Skeletal muscle satellite cell (primary cell): ENCODE measurements around the gene SELENBP1.

Source experiments
- H3K27me3 ChIP-seq: 2 replicates; pipeline ENCODE4 v1.7.0; 2013; ENCODE audit warnings: low read length; ENCODE audit not compliant: control insufficient read depth, insufficient read depth
- H3K36me3 ChIP-seq: 2 replicates; pipeline ENCODE4 v1.7.0; 2013; ENCODE audit warnings: mild to moderate bottlenecking, control low read depth, low read length; ENCODE audit not compliant: insufficient read depth
- H3K4me1 ChIP-seq: 2 replicates; pipeline ENCODE4 v1.7.0; 2013; ENCODE audit warnings: low read length; ENCODE audit not compliant: control insufficient read depth, insufficient read depth
- H3K4me2 ChIP-seq: 2 replicates; pipeline ENCODE4 v1.7.0; 2013; ENCODE audit warnings: mild to moderate bottlenecking, low read length
- H3K4me3 ChIP-seq: 2 replicates; pipeline ENCODE4 v1.7.0; 2013; ENCODE audit warnings: low read length
- H3K9ac ChIP-seq: 2 replicates; pipeline ENCODE4 v1.7.0; 2013; ENCODE audit warnings: mild to moderate bottlenecking, low read depth, low read length, moderate library complexity
- H3K9me3 ChIP-seq: replicated peaks from 2 replicates; pipeline ENCODE4 v1.7.0; 2013; ENCODE audit warnings: mild to moderate bottlenecking, control low read depth, low read length

Gene SELENBP1

GRCh38 chr1:151373196-151373595 is 691 bp upstream of the SELENBP1 start:
- H3K36me3 ChIP-seq: no peaks in the 10 kb centered on the region
- no peaks in the 10 kb centered on the region for H3K9me3 ChIP-seq
- peaks cover 26% of the 10 kb centered on the region for H3K4me1 ChIP-seq
- H3K9ac ChIP-seq: no peak overlapping the region
- no peak overlapping the region for H3K4me2 ChIP-seq
- H3K27me3 ChIP-seq: peaks cover 16% of the 10 kb centered on the region
- no peak overlapping the region for H3K4me3 ChIP-seq

- H3K4me2 ChIP-seq: peak overlapping the region; percentile 89
- H3K36me3 ChIP-seq: no peaks in the 10 kb centered on the region
- peak overlapping the region; percentile 69 for H3K4me3 ChIP-seq
- H3K9ac ChIP-seq: no peak overlapping the region
- no peaks in the 10 kb centered on the region for H3K9me3 ChIP-seq
- peaks cover 26% of the 10 kb centered on the region for H3K4me1 ChIP-seq
- H3K27me3 ChIP-seq: peaks cover 5% of the 10 kb centered on the region
Measured at GRCh38 chr1:151371370-151372057, 991 bp downstream of the SELENBP1 start.

- Histone ChIP-seq H3K9ac (no peak overlapping the region), H3K4me1 (peaks cover 26% of the 10 kb centered on the region), H3K36me3 (no peaks in the 10 kb centered on the region), H3K9me3 (no peaks in the 10 kb centered on the region), H3K27me3 (peaks cover 3% of the 10 kb centered on the region), H3K4me2 (no peak overlapping the region), H3K4me3 (no peak overlapping the region)
Measured at GRCh38 chr1:151370211-151370911, 2.1 kb downstream of the SELENBP1 start.

DNA sequence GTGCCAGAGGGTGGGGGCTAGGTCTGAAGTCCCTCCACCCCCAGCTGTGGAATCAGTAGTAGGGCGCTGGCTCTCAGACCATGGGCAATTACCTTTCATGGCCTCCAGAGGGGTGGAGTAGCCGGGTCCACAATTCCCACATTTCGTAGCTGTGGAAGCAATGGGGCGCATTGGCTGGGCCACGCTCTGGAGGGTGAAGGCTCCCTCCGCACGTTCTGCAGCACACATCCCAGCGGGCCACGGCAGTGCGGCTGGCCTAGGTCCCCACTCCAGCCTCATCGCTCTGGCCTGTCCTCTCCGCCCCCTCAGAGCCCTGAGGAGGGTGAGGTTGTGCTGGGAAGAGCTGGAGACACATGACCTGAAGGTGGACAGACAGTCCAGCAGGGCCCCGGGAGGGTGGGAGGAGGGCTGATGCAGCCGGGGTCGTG is 2.9 kb downstream of the SELENBP1 start:
- Histone ChIP-seq H3K4me2 (no peak overlapping the region), H3K4me1 (peaks cover 26% of the 10 kb centered on the region), H3K36me3 (no peaks in the 10 kb centered on the region), H3K9ac (no peak overlapping the region), H3K27me3 (peaks cover 3% of the 10 kb centered on the region), H3K4me3 (no peak overlapping the region), H3K9me3 (no peaks in the 10 kb centered on the region)

DNA sequence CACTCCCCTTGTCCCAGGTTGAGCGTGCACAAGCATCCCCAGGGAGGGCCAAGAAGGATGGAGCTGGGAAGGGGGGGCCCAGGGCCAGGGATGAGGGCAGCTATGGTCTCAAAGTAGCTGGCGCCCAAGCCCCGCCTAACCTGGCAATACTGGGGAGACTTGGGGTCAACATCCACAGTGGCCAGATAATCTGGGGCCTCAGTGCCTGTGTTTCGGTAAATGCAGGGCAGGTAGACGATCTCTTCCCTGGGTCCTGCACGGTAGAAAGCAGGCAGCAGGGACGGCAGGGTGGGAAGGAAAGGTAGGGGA is 3.2 kb downstream of the SELENBP1 start:
- H3K4me3 ChIP-seq: no peak overlapping the region
- H3K4me1 ChIP-seq: peaks cover 26% of the 10 kb centered on the region
- peaks cover 3% of the 10 kb centered on the region for H3K27me3 ChIP-seq
- H3K4me2 ChIP-seq: no peak overlapping the region
- H3K36me3 ChIP-seq: no peaks in the 10 kb centered on the region
- H3K9ac ChIP-seq: no peak overlapping the region
- H3K9me3 ChIP-seq: no peaks in the 10 kb centered on the region

GRCh38 chr1:151368393-151369301 is 3.9 kb downstream of the SELENBP1 start:
- H3K4me2 ChIP-seq: no peak overlapping the region
- no peak overlapping the region for H3K9ac ChIP-seq
- H3K27me3 ChIP-seq: no peaks in the 10 kb centered on the region
- peaks cover 26% of the 10 kb centered on the region for H3K4me1 ChIP-seq
- H3K9me3 ChIP-seq: no peaks in the 10 kb centered on the region
- H3K4me3 ChIP-seq: no peak overlapping the region
- H3K36me3 ChIP-seq: no peaks in the 10 kb centered on the region

DNA sequence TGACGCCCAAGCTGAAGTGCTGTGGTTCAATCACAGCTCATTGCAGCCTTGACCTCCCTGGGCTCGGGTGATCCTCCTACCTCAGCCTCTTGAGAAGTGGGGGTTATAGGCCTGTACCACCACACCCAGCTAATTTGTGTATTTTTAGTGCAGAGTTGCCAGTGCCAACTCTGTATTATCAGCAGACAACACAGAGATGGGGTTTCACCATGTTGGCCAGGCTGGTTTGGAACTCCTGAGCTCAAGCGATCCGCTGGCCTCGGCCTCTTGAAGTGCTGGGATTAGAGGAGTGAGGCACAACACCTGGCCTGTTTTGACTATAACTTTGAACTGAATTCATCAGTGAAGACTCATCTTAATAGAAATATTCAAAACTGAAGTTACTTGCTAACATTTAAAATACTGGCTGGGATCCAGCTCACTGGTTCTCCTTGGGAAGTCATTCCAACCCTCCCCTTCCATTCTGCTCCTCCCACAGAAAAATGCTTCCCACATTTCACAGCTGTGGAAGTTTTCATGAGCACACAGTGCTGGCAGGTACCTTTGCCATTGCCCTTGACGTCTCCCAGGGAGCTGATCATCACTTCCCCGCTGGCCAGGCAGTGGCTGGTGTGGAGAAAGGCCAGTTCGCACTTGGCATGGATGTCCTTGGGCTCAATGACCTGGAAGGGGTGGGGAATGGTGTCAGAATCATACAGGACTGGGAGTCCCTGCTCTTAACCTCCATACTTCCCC is 4.7 kb downstream of the SELENBP1 start:
- peaks cover 26% of the 10 kb centered on the region for H3K4me1 ChIP-seq
- no peak overlapping the region for H3K9ac ChIP-seq
- H3K36me3 ChIP-seq: no peaks in the 10 kb centered on the region
- H3K4me2 ChIP-seq: no peak overlapping the region
- H3K9me3 ChIP-seq: no peaks in the 10 kb centered on the region
- H3K4me3 ChIP-seq: no peak overlapping the region
- H3K27me3 ChIP-seq: no peaks in the 10 kb centered on the region

DNA sequence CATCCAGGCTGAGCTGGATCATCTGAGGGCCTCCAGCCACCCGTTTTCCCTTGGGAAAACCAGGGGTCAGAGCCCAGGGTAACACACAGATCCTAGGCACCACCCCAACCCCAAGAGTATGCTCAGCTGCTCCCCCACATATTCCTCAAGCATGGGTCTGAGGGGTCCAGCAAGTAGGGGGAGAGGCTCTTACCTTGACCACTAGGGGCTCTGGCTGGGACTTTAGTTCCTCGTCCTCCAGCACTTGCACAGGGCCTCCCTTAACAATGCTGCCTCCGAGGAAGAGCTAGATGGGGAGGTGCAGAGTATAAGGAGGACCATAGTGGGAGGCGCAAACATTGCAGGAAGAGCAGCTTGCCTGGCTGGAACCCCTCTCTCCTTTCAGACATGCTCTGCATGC is 7.5 kb downstream of the SELENBP1 start:
- no peaks in the 10 kb centered on the region for H3K36me3 ChIP-seq
- peaks cover 2% of the 10 kb centered on the region for H3K4me1 ChIP-seq
- H3K9me3 ChIP-seq: no peaks in the 10 kb centered on the region
- H3K4me3 ChIP-seq: no peak overlapping the region
- H3K9ac ChIP-seq: no peak overlapping the region
- H3K27me3 ChIP-seq: no peaks in the 10 kb centered on the region
- H3K4me2 ChIP-seq: no peak overlapping the region

GRCh38 chr1:151362308-151363155 is 10.0 kb downstream of the SELENBP1 start:
- H3K4me2 ChIP-seq: no peak overlapping the region
- H3K36me3 ChIP-seq: no peaks in the 10 kb centered on the region
- H3K27me3 ChIP-seq: no peaks in the 10 kb centered on the region
- H3K9me3 ChIP-seq: no peaks in the 10 kb centered on the region
- no peak overlapping the region for H3K9ac ChIP-seq
- no peak overlapping the region for H3K4me3 ChIP-seq
- no peaks in the 10 kb centered on the region for H3K4me1 ChIP-seq

GRCh38 chr1:151361883-151362282 is 10.6 kb downstream of the SELENBP1 start:
- no peak overlapping the region for H3K9ac ChIP-seq
- H3K36me3 ChIP-seq: no peaks in the 10 kb centered on the region
- H3K4me3 ChIP-seq: no peak overlapping the region
- no peaks in the 10 kb centered on the region for H3K27me3 ChIP-seq
- H3K4me2 ChIP-seq: no peak overlapping the region
- H3K9me3 ChIP-seq: no peaks in the 10 kb centered on the region
- no peaks in the 10 kb centered on the region for H3K4me1 ChIP-seq
